Measurements from ENCODE around the gene TFR2.

DNA sequence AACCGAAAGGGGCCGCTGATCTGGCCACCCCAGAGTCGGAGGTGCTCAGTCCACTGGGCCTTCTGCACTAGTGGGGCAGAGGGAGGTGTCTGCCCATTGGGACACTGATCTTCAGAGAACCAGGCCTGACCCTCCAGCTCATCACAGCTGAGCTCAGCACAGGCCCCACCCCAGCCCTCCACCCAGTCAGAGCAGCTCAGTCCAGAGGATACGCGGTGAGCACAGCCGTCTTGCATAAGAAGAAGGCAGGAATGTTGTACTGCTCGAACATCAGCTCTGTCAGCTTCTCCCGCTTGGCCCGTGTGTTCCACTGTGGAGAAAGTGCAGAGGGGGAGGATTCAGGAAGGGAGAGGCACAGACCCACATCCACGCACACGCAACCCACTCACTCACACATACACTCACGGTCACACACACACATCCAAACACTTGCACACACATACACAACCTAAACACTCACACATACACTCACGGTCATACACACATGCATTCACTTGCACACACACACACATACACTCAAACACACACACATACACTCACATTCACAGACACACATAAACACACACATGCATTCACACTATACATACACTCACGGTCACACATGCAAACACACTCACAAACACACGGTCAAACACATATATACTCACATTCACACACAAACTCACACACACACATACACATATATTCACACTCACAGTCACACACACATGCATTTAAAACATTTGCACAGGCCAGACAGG lies 8.6 kb upstream of the TFR2 start:
- TF ChIP-seq ZNF263 (CRISPR knock-in tag; IDR thresholded peaks at IDR 0.05; ENCODE audit: low read depth) (no peak), SMAD3 (CRISPR knock-in tag; IDR thresholded peaks at IDR 0.05; ENCODE audit: borderline replicate concordance) (no peak), NR3C1 (CRISPR knock-in tag; conservative IDR thresholded peaks at IDR 0.05; ENCODE audit: low read depth) (no peak), CDX4 (CRISPR knock-in tag; IDR thresholded peaks at IDR 0.05; ENCODE audit: borderline replicate concordance) (no peak), ZNF219 (CRISPR knock-in tag; IDR thresholded peaks at IDR 0.05; ENCODE audit: borderline replicate concordance) (no peak), ATF3 (CRISPR knock-in tag; conservative IDR thresholded peaks at IDR 0.05) (no peak), CREM (CRISPR knock-in tag; IDR thresholded peaks at IDR 0.05) (no peak), USF2 (CRISPR knock-in tag; IDR thresholded peaks at IDR 0.05) (no peak), JUN (CRISPR knock-in tag; IDR thresholded peaks at IDR 0.05) (no peak), NFYB (CRISPR knock-in tag; conservative IDR thresholded peaks at IDR 0.05; ENCODE audit: low read depth) (no peak), ZBTB21 (CRISPR knock-in tag; IDR thresholded peaks at IDR 0.05; ENCODE audit: borderline replicate concordance) (no peak)
- TF ChIP-seq, protein P1, sequence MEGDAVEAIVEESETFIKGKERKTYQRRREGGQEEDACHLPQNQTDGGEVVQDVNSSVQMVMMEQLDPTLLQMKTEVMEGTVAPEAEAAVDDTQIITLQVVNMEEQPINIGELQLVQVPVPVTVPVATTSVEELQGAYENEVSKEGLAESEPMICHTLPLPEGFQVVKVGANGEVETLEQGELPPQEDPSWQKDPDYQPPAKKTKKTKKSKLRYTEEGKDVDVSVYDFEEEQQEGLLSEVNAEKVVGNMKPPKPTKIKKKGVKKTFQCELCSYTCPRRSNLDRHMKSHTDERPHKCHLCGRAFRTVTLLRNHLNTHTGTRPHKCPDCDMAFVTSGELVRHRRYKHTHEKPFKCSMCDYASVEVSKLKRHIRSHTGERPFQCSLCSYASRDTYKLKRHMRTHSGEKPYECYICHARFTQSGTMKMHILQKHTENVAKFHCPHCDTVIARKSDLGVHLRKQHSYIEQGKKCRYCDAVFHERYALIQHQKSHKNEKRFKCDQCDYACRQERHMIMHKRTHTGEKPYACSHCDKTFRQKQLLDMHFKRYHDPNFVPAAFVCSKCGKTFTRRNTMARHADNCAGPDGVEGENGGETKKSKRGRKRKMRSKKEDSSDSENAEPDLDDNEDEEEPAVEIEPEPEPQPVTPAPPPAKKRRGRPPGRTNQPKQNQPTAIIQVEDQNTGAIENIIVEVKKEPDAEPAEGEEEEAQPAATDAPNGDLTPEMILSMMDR (IDR thresholded peaks at IDR 0.05): no peak
- TF ChIP-seq, protein P2, sequence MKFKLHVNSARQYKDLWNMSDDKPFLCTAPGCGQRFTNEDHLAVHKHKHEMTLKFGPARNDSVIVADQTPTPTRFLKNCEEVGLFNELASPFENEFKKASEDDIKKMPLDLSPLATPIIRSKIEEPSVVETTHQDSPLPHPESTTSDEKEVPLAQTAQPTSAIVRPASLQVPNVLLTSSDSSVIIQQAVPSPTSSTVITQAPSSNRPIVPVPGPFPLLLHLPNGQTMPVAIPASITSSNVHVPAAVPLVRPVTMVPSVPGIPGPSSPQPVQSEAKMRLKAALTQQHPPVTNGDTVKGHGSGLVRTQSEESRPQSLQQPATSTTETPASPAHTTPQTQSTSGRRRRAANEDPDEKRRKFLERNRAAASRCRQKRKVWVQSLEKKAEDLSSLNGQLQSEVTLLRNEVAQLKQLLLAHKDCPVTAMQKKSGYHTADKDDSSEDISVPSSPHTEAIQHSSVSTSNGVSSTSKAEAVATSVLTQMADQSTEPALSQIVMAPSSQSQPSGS (CRISPR knock-in tag; IDR thresholded peaks at IDR 0.05; ENCODE audit: borderline replicate concordance, low read depth): no peak
- TF ChIP-seq, protein P3, sequence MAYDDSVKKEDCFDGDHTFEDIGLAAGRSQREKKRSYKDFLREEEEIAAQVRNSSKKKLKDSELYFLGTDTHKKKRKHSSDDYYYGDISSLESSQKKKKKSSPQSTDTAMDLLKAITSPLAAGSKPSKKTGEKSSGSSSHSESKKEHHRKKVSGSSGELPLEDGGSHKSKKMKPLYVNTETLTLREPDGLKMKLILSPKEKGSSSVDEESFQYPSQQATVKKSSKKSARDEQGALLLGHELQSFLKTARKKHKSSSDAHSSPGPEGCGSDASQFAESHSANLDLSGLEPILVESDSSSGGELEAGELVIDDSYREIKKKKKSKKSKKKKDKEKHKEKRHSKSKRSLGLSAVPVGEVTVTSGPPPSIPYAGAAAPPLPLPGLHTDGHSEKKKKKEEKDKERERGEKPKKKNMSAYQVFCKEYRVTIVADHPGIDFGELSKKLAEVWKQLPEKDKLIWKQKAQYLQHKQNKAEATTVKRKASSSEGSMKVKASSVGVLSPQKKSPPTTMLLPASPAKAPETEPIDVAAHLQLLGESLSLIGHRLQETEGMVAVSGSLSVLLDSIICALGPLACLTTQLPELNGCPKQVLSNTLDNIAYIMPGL (CRISPR knock-in tag; IDR thresholded peaks at IDR 0.05): no peak
